Measurements from ENCODE around the gene MYO9A. TPM values are rescaled to one million over a fixed set of nuclear protein-coding genes. Genes with fewer than 3 reads are reported as not detected.

MYO9A gene
- total and polyA plus RNA-seq, 3 experiments from 2014 or later, result 20.3 to 22.2 (median 22.0) TPM

DNA sequence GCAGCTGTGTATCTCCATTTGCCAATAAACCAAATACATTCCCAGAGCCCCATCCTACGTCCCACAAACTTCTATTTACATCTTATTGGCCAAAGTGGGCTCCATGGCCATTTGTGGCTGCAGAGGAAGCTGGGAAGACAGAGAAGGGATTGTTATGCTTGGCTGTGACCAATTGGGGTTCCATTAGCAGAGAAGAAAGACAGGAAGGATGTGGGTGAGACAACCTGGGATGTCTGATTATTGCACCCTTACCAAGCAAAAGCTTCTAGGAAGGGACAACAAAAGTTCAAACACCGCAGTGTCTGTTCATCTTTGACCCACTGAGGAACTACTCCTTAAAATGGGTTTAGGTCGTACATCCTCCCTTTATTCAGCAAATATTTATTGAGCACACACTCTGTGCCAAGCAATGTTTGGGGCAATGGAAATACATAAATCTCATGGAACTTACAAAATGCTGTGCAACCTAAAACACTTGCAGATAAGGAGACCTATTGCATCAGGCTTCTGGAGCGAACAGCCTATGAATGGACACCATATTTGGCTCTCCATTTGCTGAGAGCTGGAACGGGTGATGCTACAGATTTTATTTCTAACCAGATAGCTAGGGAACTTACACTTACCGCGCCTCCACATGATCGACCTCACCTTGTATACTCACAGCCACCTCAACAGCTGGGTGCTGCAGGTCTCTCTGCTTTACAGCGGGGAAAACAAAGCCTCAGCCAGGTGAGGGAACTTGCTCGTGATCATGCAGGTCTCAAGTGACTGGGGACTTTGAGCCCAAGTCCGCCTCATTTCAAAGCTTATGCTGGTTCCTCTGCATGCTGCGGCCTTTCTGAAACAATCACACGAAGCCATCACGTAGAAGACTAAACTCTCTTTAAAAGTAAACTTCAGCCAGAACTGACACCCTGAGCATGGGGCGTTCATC lies 329.0 kb downstream of the MYO9A start:
- POLR2A ChIA-PET, result no interaction called here
- DNase-seq, result no peak
- Histone ChIP-seq H3K27me3 (ENCODE audit: insufficient read depth, low read length, poor library complexity, severe bottlenecking) (no peaks in the 10 kb centered on the region), H3K4me3 (ENCODE audit: low read length) (no peak overlapping the region), H3K27ac (ENCODE audit: low read depth, low read length) (no peak overlapping the region), H3K9me3 (ENCODE audit: low read length) (no peaks in the 10 kb centered on the region), H3K36me3 (ENCODE audit: insufficient read depth, low read length) (no peaks in the 10 kb centered on the region), H3K4me1 (ENCODE audit: insufficient read depth, low read length) (no peaks in the 10 kb centered on the region)
- Mint-ChIP-seq H3K27ac (no peak overlapping the region), H3K4me3 (no peak overlapping the region), H3K4me1 (no peaks in the 10 kb centered on the region), H3K9me3 (no peaks in the 10 kb centered on the region), H3K36me3 (no peaks in the 10 kb centered on the region), H3K27me3 (peaks cover 12% of the 10 kb centered on the region in 2 donors)
- CTCF ChIA-PET, result no interaction called here

DNA sequence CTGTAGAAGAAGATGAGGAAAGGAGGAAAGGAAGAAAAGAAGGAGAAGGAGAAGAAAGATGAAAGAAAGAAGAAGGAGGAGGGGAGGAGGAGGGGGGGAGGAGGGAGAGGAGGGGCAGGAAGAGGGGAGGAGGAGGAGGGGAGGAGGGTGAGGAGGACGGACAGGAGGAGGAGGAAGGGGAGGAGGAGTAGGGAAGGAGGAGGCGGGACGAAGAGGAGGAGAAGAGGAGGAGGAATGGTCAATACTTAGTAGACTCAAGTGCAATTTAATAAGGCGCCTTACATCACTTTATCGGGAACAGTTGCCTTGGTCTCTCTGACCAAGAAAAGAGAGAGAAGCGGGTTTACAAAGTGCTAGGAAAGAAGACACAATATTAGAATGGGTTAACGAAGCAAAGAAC lies 331.3 kb downstream of the MYO9A start:
- Mint-ChIP-seq H3K9me3 (no peaks in the 10 kb centered on the region), H3K36me3 (no peaks in the 10 kb centered on the region), H3K4me1 (peaks cover 0 to under 1% (median 0%) of the 10 kb centered on the region in 3 donors), H3K4me3 (no peak overlapping the region), H3K27ac (peak overlapping the region in 1 of 8 donors; percentile 50), H3K27me3 (peaks cover 9 to 20% of the 10 kb centered on the region in 2 donors)
- Histone ChIP-seq H3K27ac (ENCODE audit: low read depth, low read length) (no peak overlapping the region), H3K4me3 (ENCODE audit: low read length) (no peak overlapping the region), H3K27me3 (ENCODE audit: insufficient read depth, low read length, poor library complexity, severe bottlenecking) (no peaks in the 10 kb centered on the region), H3K36me3 (ENCODE audit: insufficient read depth, low read length) (no peaks in the 10 kb centered on the region), H3K4me1 (ENCODE audit: insufficient read depth, low read length) (no peaks in the 10 kb centered on the region), H3K9me3 (ENCODE audit: low read length) (no peaks in the 10 kb centered on the region)
- DNase-seq, result no peak
- POLR2A ChIA-PET, result no interaction called here
- CTCF ChIA-PET, result no interaction called here

DNA sequence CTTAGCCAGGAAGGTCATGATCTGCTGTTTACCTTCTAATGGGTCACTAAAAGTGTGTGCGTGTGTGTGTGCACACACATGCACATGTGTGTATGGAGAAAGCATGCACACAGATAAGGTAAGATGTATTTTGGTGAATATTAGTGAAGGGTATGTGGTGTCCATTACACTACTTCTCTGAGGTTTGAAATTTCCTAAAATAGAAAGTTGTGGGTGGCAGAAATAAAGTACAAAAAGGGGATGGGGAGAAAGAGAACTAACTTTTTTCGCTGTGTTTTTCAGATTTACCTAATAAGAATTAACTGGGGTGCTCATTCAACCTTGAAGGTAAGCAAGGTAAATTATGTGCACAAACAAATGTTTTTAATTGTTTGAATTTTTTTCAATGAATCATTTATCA lies 332.0 kb downstream of the MYO9A start:
- Histone ChIP-seq H3K4me1 (ENCODE audit: insufficient read depth, low read length) (no peaks in the 10 kb centered on the region), H3K27me3 (ENCODE audit: insufficient read depth, low read length, poor library complexity, severe bottlenecking) (no peaks in the 10 kb centered on the region), H3K9me3 (ENCODE audit: low read length) (no peaks in the 10 kb centered on the region), H3K36me3 (ENCODE audit: insufficient read depth, low read length) (no peaks in the 10 kb centered on the region), H3K27ac (ENCODE audit: low read depth, low read length) (no peak overlapping the region), H3K4me3 (ENCODE audit: low read length) (no peak overlapping the region)
- H3K27me3 Mint-ChIP-seq, result peaks cover 14 to 27% of the 10 kb centered on the region in 2 donors
- POLR2A ChIA-PET, result no interaction called here
- H3K4me1 Mint-ChIP-seq, result peaks cover 0 to 7% (median 0%) of the 10 kb centered on the region in 3 donors
- no peaks in the 10 kb centered on the region for H3K9me3 Mint-ChIP-seq
- H3K4me3 Mint-ChIP-seq, result no peak overlapping the region
- CTCF ChIA-PET, result no interaction called here
- no peaks in the 10 kb centered on the region for H3K36me3 Mint-ChIP-seq
- no peak overlapping the region for H3K27ac Mint-ChIP-seq
- no peak for DNase-seq

DNA sequence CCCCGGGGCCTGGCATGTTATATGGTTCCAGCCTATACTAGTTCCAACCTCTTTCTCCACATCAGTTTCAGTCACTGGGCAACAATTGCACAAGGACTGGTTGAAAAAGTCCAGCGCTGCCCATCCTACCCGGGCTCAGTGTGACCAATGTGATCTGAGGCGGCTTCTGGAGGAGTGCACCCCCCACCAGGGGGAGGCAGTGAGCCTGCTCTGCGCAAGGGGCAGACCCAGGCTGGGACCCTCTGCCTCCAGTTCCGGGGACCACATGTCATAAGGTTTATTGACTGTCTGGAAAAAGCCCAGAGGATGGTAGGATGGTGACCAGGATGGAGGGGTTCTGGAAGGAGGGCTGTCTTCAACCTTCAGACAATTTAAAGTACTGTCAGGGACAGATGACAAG lies 333.2 kb downstream of the MYO9A start:
- Mint-ChIP-seq H3K9me3 (no peaks in the 10 kb centered on the region), H3K36me3 (no peaks in the 10 kb centered on the region), H3K27me3 (peaks cover 14 to 34% of the 10 kb centered on the region in 2 donors), H3K4me3 (no peak overlapping the region), H3K4me1 (peaks cover 5 to 13% (median 7%) of the 10 kb centered on the region in 3 donors), H3K27ac (no peak overlapping the region)
- no peak for DNase-seq
- Histone ChIP-seq H3K9me3 (ENCODE audit: low read length) (no peaks in the 10 kb centered on the region), H3K4me1 (ENCODE audit: insufficient read depth, low read length) (no peaks in the 10 kb centered on the region), H3K36me3 (ENCODE audit: insufficient read depth, low read length) (no peaks in the 10 kb centered on the region), H3K27me3 (ENCODE audit: insufficient read depth, low read length, poor library complexity, severe bottlenecking) (no peaks in the 10 kb centered on the region), H3K27ac (ENCODE audit: low read depth, low read length) (no peak overlapping the region), H3K4me3 (ENCODE audit: low read length) (no peak overlapping the region)
- ChIA-PET POLR2A (no interaction called here), CTCF (interaction anchor here (1.3 kb wide), 1 partner anchor 12 kb away, joined by 3 read pairs; no protein-coding TSS in a partner anchor)

DNA sequence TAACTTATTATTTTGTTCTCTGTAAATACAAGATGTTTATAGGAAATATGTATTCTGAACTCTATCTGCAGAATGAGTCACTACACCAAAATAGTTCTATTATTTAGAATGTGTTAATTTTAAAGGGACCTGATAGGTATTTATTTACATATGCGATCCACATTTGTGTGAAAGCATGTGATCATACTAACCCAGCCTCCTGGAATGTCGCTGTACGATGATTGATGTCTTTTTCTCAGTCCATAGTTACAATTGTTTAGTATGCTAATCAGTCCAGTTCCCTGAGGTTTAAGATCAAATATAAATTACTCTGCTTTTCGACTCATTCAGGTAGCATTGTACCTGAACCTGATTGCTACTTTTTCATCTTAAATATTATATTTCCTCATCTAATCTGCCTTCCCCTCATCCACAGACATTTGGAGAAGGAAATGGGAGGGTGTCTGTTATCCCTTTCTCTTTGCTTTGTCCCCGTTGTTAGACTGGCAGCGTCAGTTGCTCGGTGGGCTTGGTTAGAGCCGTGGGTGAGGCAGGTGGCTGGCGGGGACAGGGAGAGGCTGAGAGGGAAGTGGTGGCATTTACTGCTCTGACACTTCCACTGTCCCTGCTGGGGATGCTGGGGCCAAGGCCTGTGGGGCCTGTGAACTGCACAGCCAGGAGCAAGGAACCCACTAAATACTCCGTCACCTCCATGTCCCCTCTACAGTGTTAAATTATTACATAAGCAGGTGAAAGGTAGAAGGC lies 335.4 kb downstream of the MYO9A start:
- no peaks in the 10 kb centered on the region for H3K9me3 Mint-ChIP-seq
- no peak overlapping the region for H3K4me3 Mint-ChIP-seq

DNA sequence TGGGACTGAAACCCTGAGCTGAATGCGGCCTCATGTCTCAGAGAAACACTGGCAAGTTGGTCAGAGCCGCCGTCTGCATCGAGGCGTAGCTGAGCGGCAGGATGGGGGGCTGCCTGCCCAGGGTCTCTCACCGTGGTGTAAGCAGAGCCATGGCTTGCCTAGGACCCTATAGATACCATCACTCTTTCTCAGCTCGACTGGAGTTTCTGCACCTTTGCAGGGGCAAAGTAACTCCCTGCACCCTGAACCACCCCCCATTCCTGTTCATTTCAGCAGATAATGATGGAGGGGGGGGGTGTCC lies 336.0 kb downstream of the MYO9A start:
- Mint-ChIP-seq H3K9me3 (no peaks in the 10 kb centered on the region), H3K36me3 (no peaks in the 10 kb centered on the region), H3K4me1 (peaks cover 5 to 13% (median 7%) of the 10 kb centered on the region in 3 donors), H3K4me3 (no peak overlapping the region), H3K27me3 (peaks cover 15 to 34% of the 10 kb centered on the region in 2 donors), H3K27ac (no peak overlapping the region)
- POLR2A ChIA-PET, result no interaction called here
- H3K9me3 ChIP-seq (ENCODE audit: low read length), result no peaks in the 10 kb centered on the region
- H3K27ac ChIP-seq (ENCODE audit: low read depth, low read length), result no peak overlapping the region
- H3K27me3 ChIP-seq (ENCODE audit: insufficient read depth, low read length, poor library complexity, severe bottlenecking), result no peaks in the 10 kb centered on the region
- H3K36me3 ChIP-seq (ENCODE audit: insufficient read depth, low read length), result no peaks in the 10 kb centered on the region
- CTCF ChIA-PET, result interaction anchor here (1.0 to 5.0 kb wide), 2 partner anchors 40 to 374 kb away, joined by 3 to 28 read pairs; no protein-coding TSS in a partner anchor
- no peaks in the 10 kb centered on the region for H3K4me1 ChIP-seq (ENCODE audit: insufficient read depth, low read length)
- no peak for DNase-seq
- H3K4me3 ChIP-seq (ENCODE audit: low read length), result no peak overlapping the region

More for the DNA sequence above, 335.4 kb downstream of the MYO9A start:
- Mint-ChIP-seq H3K4me1 (peaks cover 5 to 13% (median 7%) of the 10 kb centered on the region in 3 donors), H3K27ac (no peak overlapping the region), H3K27me3 (peaks cover 15 to 34% of the 10 kb centered on the region in 2 donors), H3K36me3 (no peaks in the 10 kb centered on the region)
- no peaks in the 10 kb centered on the region for H3K36me3 ChIP-seq (ENCODE audit: insufficient read depth, low read length)
- POLR2A ChIA-PET, result no interaction called here
- CTCF ChIA-PET, result interaction anchor here (0.8 to 5.0 kb wide), 2 partner anchors 374 kb away, joined by 3 to 28 read pairs; no protein-coding TSS in a partner anchor
- no peaks in the 10 kb centered on the region for H3K4me1 ChIP-seq (ENCODE audit: insufficient read depth, low read length)
- no peak overlapping the region for H3K4me3 ChIP-seq (ENCODE audit: low read length)
- no peak overlapping the region for H3K27ac ChIP-seq (ENCODE audit: low read depth, low read length)
- H3K27me3 ChIP-seq (ENCODE audit: insufficient read depth, low read length, poor library complexity, severe bottlenecking), result no peaks in the 10 kb centered on the region
- DNase-seq, result no peak
- no peaks in the 10 kb centered on the region for H3K9me3 ChIP-seq (ENCODE audit: low read length)

DNA sequence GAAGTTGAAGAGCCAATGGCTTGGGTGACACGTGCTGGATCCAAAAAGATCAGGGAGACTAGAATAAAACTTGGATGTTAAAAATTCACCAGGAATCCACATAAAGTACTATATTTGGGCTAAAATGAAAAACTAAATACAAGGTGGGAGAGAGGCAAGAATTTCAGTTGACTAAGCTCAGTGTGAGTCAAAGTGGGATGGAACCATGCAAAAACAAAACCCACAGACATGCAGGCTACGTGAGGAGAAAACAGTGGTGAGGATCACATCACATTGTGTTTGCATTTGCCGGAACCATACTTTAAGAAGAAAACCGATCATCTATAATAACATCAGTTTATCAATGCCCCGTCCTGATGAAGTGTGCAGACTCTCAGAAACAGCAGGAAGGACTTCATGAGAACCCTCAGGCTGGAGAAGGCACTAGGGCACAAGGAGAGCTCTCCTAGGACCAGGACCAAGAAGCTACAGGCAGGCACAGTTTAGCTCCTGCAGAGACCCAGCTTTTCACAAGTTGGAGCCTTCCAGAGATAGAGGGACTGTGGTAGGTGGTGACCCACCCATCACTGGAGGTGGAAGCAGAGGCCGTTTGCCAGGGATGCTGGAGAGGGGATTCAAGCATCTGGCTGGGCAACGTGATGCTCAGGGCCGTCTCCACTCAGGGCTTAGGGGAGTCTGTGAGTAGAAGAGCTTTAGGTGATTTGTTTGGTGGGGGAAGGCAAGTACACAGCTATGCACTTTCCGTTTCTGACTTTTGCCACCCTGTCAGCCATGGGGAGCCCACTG lies 336.6 kb downstream of the MYO9A start:
- Histone ChIP-seq H3K36me3 (ENCODE audit: insufficient read depth, low read length) (no peaks in the 10 kb centered on the region), H3K27me3 (ENCODE audit: insufficient read depth, low read length, poor library complexity, severe bottlenecking) (no peaks in the 10 kb centered on the region), H3K9me3 (ENCODE audit: low read length) (no peaks in the 10 kb centered on the region), H3K4me1 (ENCODE audit: insufficient read depth, low read length) (no peaks in the 10 kb centered on the region), H3K27ac (ENCODE audit: low read depth, low read length) (no peak overlapping the region), H3K4me3 (ENCODE audit: low read length) (no peak overlapping the region)
- POLR2A ChIA-PET, result no interaction called here
- CTCF ChIA-PET, result interaction anchor here (0.8 to 5.0 kb wide), 7 partner anchors 9 to 385 kb away, joined by 3 to 28 read pairs (median 5); no protein-coding TSS in a partner anchor
- Mint-ChIP-seq H3K4me1 (peaks cover 5 to 13% (median 7%) of the 10 kb centered on the region in 3 donors), H3K27ac (no peak overlapping the region), H3K27me3 (peaks cover 15 to 34% of the 10 kb centered on the region in 2 donors), H3K4me3 (no peak overlapping the region), H3K36me3 (no peaks in the 10 kb centered on the region), H3K9me3 (no peaks in the 10 kb centered on the region)
- no peak for DNase-seq
